GM12873 (cell line): Measurements from ENCODE around the gene C1orf216.

Experiments used
- CTCF ChIP-seq: IDR thresholded peaks from 2 replicates; pipeline ENCODE4 v1.5.1; 2012; ENCODE audit warnings: low read depth, mild to moderate bottlenecking, moderate library complexity, low read length, control low read depth; ENCODE audit not compliant: insufficient read depth; ENCODE audit errors: missing control alignments

The C1orf216 gene

GRCh38 chr1:35718492-35719336 is at the start of gene C1orf216:
C1orf216 (minus strand) TSS chr1:35718884; CDS start chr1:35716321, 2,563 bp downstream.
- TF ChIP-seq CTCF = no peak

- TF ChIP-seq CTCF = no peak
Measured at GRCh38 chr1:35764283-35764682, 45.6 kb upstream of the C1orf216 start.

GRCh38 chr1:35763201-35763600 is 44.5 kb upstream of the C1orf216 start:
- TF ChIP-seq CTCF = no peak

GRCh38 chr1:35762141-35762540 is 43.5 kb upstream of the C1orf216 start:
- TF ChIP-seq CTCF = no peak

GRCh38 chr1:35756064-35756463 is 37.4 kb upstream of the C1orf216 start:
- TF ChIP-seq CTCF = no peak

GRCh38 chr1:35753626-35754260 is 35.1 kb upstream of the C1orf216 start:
- TF ChIP-seq CTCF = no peak

- no peak for TF ChIP-seq CTCF
Measured at GRCh38 chr1:35748326-35748725, 29.6 kb upstream of the C1orf216 start.
